Stomach (tissue), 9 donors: ENCODE results near the gene FNBP1L. TPM values are rescaled to one million over a fixed set of nuclear protein-coding genes. Genes with fewer than 3 reads are reported as not detected.

Experiments
- DNase-seq, 2 donors: peaks; one replicate each; pipeline versions ENCODE4 v3.0.0 to v3.0.0-alpha.2; 2013 to 2019
- H3K27ac ChIP-seq, 5 donors: fragments of 200-600 bp in 4 of 5; sonication (generic) in 4 of 5; one replicate each; pipeline ENCODE4 v1.5.1; 2013 to 2019; ENCODE audit warnings: mild to moderate bottlenecking in 1 of 5, moderate library complexity in 1 of 5
- H3K27me3 ChIP-seq, 3 donors: fragments of 200-600 bp; sonication (generic); one replicate each; pipeline ENCODE4 v1.5.1; 2017 to 2019; ENCODE audit warnings: mixed run types in 1 of 3
- H3K36me3 ChIP-seq, 4 donors: fragments of 200-600 bp; sonication (generic); 1 replicate in 3 of 4; 2 replicates in 1 of 4; pipeline ENCODE4 v1.5.1; 2016 to 2019
- H3K4me1 ChIP-seq, 4 donors: fragments of 200-600 bp; sonication (generic); one replicate each; pipeline ENCODE4 v1.5.1; 2016 to 2019
- H3K4me3 ChIP-seq, 4 donors: fragments of 200-600 bp; sonication (generic) in 3 of 4; one replicate each; pipeline ENCODE4 v1.5.1; 2016 to 2019; ENCODE audit warnings: mild to moderate bottlenecking in 1 of 4
- H3K9me3 ChIP-seq, 4 donors: fragments of 200-600 bp; sonication (generic); one replicate each; pipeline ENCODE4 v1.5.1; 2016 to 2019
- CTCF ChIP-seq, 7 experiments: fragments of 450-650 bp in 4 of 7; fragments of 200-600 bp in 3 of 7; sonication (generic) in 3 of 7; IDR thresholded peaks; one replicate each; pipeline ENCODE4 v1.5.1; 2016 to 2019; ENCODE audit warnings: antibody characterized with exemption in 7 of 7, control low read depth in 2 of 7, mild to moderate bottlenecking in 1 of 7
- EP300 ChIP-seq: sonication (generic); formaldehyde crosslinking; IDR thresholded peaks from one replicate; pipeline ENCODE4 v1.6.1; 2017; ENCODE audit warnings: antibody characterized with exemption
- POLR2A ChIP-seq, 4 donors: fragments of 450-650 bp; IDR thresholded peaks; one replicate each; pipeline ENCODE4 v1.6.1; 2016; ENCODE audit warnings: antibody characterized with exemption in 4 of 4, control low read depth in 2 of 4, mild to moderate bottlenecking in 1 of 4, moderate library complexity in 1 of 4
- POLR2AphosphoS5 ChIP-seq, 3 donors: sonication (generic); formaldehyde crosslinking; IDR thresholded peaks; one replicate each; pipeline ENCODE4 v1.6.1; 2016; ENCODE audit warnings: antibody characterized with exemption in 3 of 3
- WGBS, 5 donors: extraction: QIAGEN DNeasy Blood & Tissue Kit in 3 of 5; methylation state at CpG; one replicate each; pipeline versions ENCODE4 v1.1.5 to v1.1.7; 2013 to 2018; 5-methylcytosine and 5-hydroxymethylcytosine counted together
- intact Hi-C: fragments of 100-400 bp; cut with DNase I; formaldehyde crosslinking; loops from one replicate; pipeline ENCODE4 v1.15.1; 2023; ENCODE audit warnings: low total_unique reads
- polyA plus RNA-seq, 3 donors: library from polyadenylated mRNA; stranded (reverse); fragments of 200-250 nt; gene quantifications; one replicate each; pipeline ENCODE4 v1.2.3, GENCODE V29; 2013
- total RNA-seq, 5 donors: library from RNA; depleted of rRNA; stranded (reverse); fragments of >200 nt; gene quantifications; one replicate each; pipeline versions ENCODE4 v1.1.0 to v1.2.3, GENCODE V29; 2014 to 2016
- donor health status: healthy with polysubstance abuse.
- donor health status: Bipolar disorder and iron deficiency.
- donor health status: healthy.

The FNBP1L gene
- total and polyA plus RNA-seq, 8 donors: 9.2 to 74.0 (median 29.2) TPM

GRCh38 chr1:93434987-93435386, 12.9 kb upstream of the FNBP1L start:
- H3K4me1 ChIP-seq: peaks cover 0 to 7% (median 0%) of the 10 kb centered on the region in 4 donors
- whole genome bisulfite sequencing, 5 donors: 71 to 81% (median 75%) methylated on average over 1 to 5 of the region's 5 CpGs
- H3K4me3 ChIP-seq: no peak overlapping the region
- no peaks in the 10 kb centered on the region for H3K36me3 ChIP-seq
- intact Hi-C loops: loop anchor here (5.0 to 10.0 kb wide), 3 partner anchors 130 to 380 kb away; no protein-coding TSS in a partner anchor
- no peak overlapping the region for H3K27ac ChIP-seq
- peaks cover 0 to 11% (median 0%) of the 10 kb centered on the region in 3 donors for H3K27me3 ChIP-seq
- TF ChIP-seq POLR2AphosphoS5 (IDR thresholded peaks at IDR 0.05): no peak
- no peak for TF ChIP-seq POLR2A (IDR thresholded peaks at IDR 0.05)
- TF ChIP-seq EP300: no peak
- no peak for TF ChIP-seq CTCF (IDR thresholded peaks at IDR 0.05)
- DNase-seq: no peak
- no peaks in the 10 kb centered on the region for H3K9me3 ChIP-seq

- Histone ChIP-seq H3K9me3 (no peaks in the 10 kb centered on the region), H3K27me3 (peaks cover 0 to 11% (median 0%) of the 10 kb centered on the region in 3 donors), H3K4me1 (peaks cover 0 to 7% (median 0%) of the 10 kb centered on the region in 4 donors), H3K4me3 (no peak overlapping the region), H3K27ac (no peak overlapping the region), H3K36me3 (no peaks in the 10 kb centered on the region)
- WGBS, 5 donors: 58 to 91% (median 72%) methylated on average over 3 to 4 of the region's 4 CpGs
- DNase-seq: no peak
- no peak for TF ChIP-seq EP300
- intact Hi-C loops: loop anchor here (5.0 to 10.0 kb wide), 3 partner anchors 131 to 379 kb away; no protein-coding TSS in a partner anchor
These were observed 12.5 kb upstream of the FNBP1L start for GRCh38 chr1:93435443-93435842.

GRCh38 chr1:93436496-93436895, 11.4 kb upstream of the FNBP1L start:
- H3K27me3 ChIP-seq: peaks cover 0 to 11% (median 0%) of the 10 kb centered on the region in 3 donors
- WGBS, 5 donors: 65 to 84% (median 74%) methylated on average over 1 of the region's 1 CpG
- H3K36me3 ChIP-seq: no peaks in the 10 kb centered on the region
- intact Hi-C loops: loop anchor here (5.0 to 10.0 kb wide), 3 partner anchors 132 to 378 kb away; no protein-coding TSS in a partner anchor
- peaks cover 0 to 7% (median 0%) of the 10 kb centered on the region in 4 donors for H3K4me1 ChIP-seq
- TF ChIP-seq CTCF (IDR thresholded peaks at IDR 0.05) (no peak), POLR2A (IDR thresholded peaks at IDR 0.05) (no peak), EP300 (no peak), POLR2AphosphoS5 (IDR thresholded peaks at IDR 0.05) (no peak)
- no peaks in the 10 kb centered on the region for H3K9me3 ChIP-seq
- H3K27ac ChIP-seq: no peak overlapping the region
- no peak for DNase-seq
- no peak overlapping the region for H3K4me3 ChIP-seq

- Histone ChIP-seq H3K4me3 (no peak overlapping the region), H3K4me1 (peaks cover 0 to 7% (median 0%) of the 10 kb centered on the region in 4 donors), H3K27ac (no peak overlapping the region), H3K9me3 (no peaks in the 10 kb centered on the region), H3K36me3 (no peaks in the 10 kb centered on the region), H3K27me3 (peaks cover 0 to 11% (median 0%) of the 10 kb centered on the region in 3 donors)
- intact Hi-C loops: loop anchor here (5.0 to 10.0 kb wide), 3 partner anchors 133 to 377 kb away; no protein-coding TSS in a partner anchor
- DNase-seq: peak in 1 of 2 donors; percentile 75
- WGBS, 5 donors: 37 to 54% (median 43%) methylated on average over 4 of the region's 4 CpGs
- TF ChIP-seq POLR2A (IDR thresholded peaks at IDR 0.05) (no peak), POLR2AphosphoS5 (IDR thresholded peaks at IDR 0.05) (no peak), CTCF (IDR thresholded peaks at IDR 0.05) (peak in 4 of 7 experiments; percentile 28 to 69 (median 64))
These were observed 9.8 kb upstream of the FNBP1L start for GRCh38 chr1:93437976-93438605.

GRCh38 chr1:93438716-93439115, 9.2 kb upstream of the FNBP1L start:
- no peak for DNase-seq
- H3K4me1 ChIP-seq: peaks cover 0 to 7% (median 0%) of the 10 kb centered on the region in 4 donors
- H3K4me3 ChIP-seq: no peak overlapping the region
- H3K27me3 ChIP-seq: peaks cover 0 to 7% (median 0%) of the 10 kb centered on the region in 3 donors
- intact Hi-C loops: loop anchor here (5.0 to 10.0 kb wide), 3 partner anchors 134 to 376 kb away; no protein-coding TSS in a partner anchor
- no peaks in the 10 kb centered on the region for H3K36me3 ChIP-seq
- TF ChIP-seq EP300 (no peak), POLR2AphosphoS5 (IDR thresholded peaks at IDR 0.05) (no peak), POLR2A (IDR thresholded peaks at IDR 0.05) (no peak), CTCF (IDR thresholded peaks at IDR 0.05) (no peak)
- no peaks in the 10 kb centered on the region for H3K9me3 ChIP-seq
- 84 to 93% (median 90%) methylated on average over 3 of the region's 3 CpGs for WGBS, 5 donors
- H3K27ac ChIP-seq: no peak overlapping the region
